ENCODE measurements around the gene GCH1.

GRCh38 chr14:54806616-54807015 is 96.0 kb downstream of the GCH1 start:
- no peak for TF ChIP-seq CTCF (IDR thresholded peaks at IDR 0.05; ENCODE audit: low read length)
- TF ChIP-seq EZH2 (IDR thresholded peaks at IDR 0.05; ENCODE audit: borderline replicate concordance, low read length): no peak
